RWPE2 (cell line): ENCODE results near the gene THBS4.

Experiments used
- ATAC-seq: fragments of 200-7000 bp; cut with Tn5 transposase; 3 replicates; pipeline ENCODE4 v1.9.1; 2021; ENCODE audit warnings: low read depth
- DNase-seq: peaks from one replicate; pipeline ENCODE4 v3.0.0-alpha.2; 2020; ENCODE audit warnings: low spot score
- H3K27ac ChIP-seq: fragments of 450-650 bp; 2 replicates; pipeline ENCODE4 v1.5.1; 2017; ENCODE audit warnings: mild to moderate bottlenecking; ENCODE audit not compliant: poor library complexity, severe bottlenecking
- H3K27me3 ChIP-seq: fragments of 250-450 bp; sonication (Bioruptor Pico); 2 replicates; pipeline ENCODE4 v1.5.1; 2021; ENCODE audit warnings: mild to moderate bottlenecking, moderate library complexity; ENCODE audit not compliant: insufficient read depth, poor library complexity, severe bottlenecking
- H3K36me3 ChIP-seq: fragments of 250-450 bp; sonication (Bioruptor Pico); 2 replicates; pipeline ENCODE4 v1.5.1; 2020; ENCODE audit warnings: low read depth, mild to moderate bottlenecking, moderate library complexity
- H3K4me1 ChIP-seq: fragments of 250-450 bp; sonication (Bioruptor Pico); 2 replicates; pipeline ENCODE4 v1.5.1; 2021; ENCODE audit warnings: mild to moderate bottlenecking, moderate library complexity; ENCODE audit not compliant: insufficient read depth, poor library complexity, severe bottlenecking
- H3K4me3 ChIP-seq: fragments of 250-450 bp; sonication (Bioruptor Pico); 2 replicates; pipeline ENCODE4 v1.5.1; 2021; ENCODE audit warnings: mild to moderate bottlenecking, moderate library complexity; ENCODE audit not compliant: severe bottlenecking
- H3K9me3 ChIP-seq: fragments of 250-450 bp; sonication (Bioruptor Pico); 2 replicates; pipeline ENCODE4 v1.5.1; 2021; ENCODE audit warnings: mild to moderate bottlenecking, moderate library complexity; ENCODE audit not compliant: severe bottlenecking
- CTCF ChIP-seq: fragments of 450-650 bp; IDR thresholded peaks from one replicate; pipeline ENCODE4 v1.5.1; 2017; ENCODE audit warnings: mild to moderate bottlenecking, moderate library complexity; ENCODE audit not compliant: poor library complexity, severe bottlenecking

THBS4 gene

GRCh38 chr5:79992891-79993657 lies 42.1 kb upstream of the THBS4 start:
- Histone ChIP-seq H3K27me3 (no peaks in the 10 kb centered on the region), H3K27ac (no peak overlapping the region), H3K4me1 (peaks cover 19% of the 10 kb centered on the region), H3K9me3 (no peaks in the 10 kb centered on the region), H3K4me3 (no peak overlapping the region), H3K36me3 (peaks cover 21% of the 10 kb centered on the region)
- DNase-seq (no peak), ATAC-seq (no peak)
- TF ChIP-seq CTCF, result no peak

- Histone ChIP-seq H3K36me3 (no peaks in the 10 kb centered on the region), H3K27ac (no peak overlapping the region), H3K4me3 (no peak overlapping the region), H3K4me1 (no peaks in the 10 kb centered on the region), H3K27me3 (no peaks in the 10 kb centered on the region), H3K9me3 (no peaks in the 10 kb centered on the region)
- DNase-seq (no peak), ATAC-seq (no peak)
- no peak for TF ChIP-seq CTCF
Measured at GRCh38 chr5:79999722-80000121, 35.4 kb upstream of the THBS4 start.

- DNase-seq, result no peak
- no peak for ATAC-seq
- Histone ChIP-seq H3K9me3 (no peaks in the 10 kb centered on the region), H3K27me3 (no peaks in the 10 kb centered on the region), H3K36me3 (no peaks in the 10 kb centered on the region), H3K4me1 (no peaks in the 10 kb centered on the region), H3K27ac (no peak overlapping the region), H3K4me3 (no peak overlapping the region)
- no peak for TF ChIP-seq CTCF
Measured at GRCh38 chr5:80002677-80003076, 32.5 kb upstream of the THBS4 start.

GRCh38 chr5:80008995-80009765 lies 26.0 kb upstream of the THBS4 start:
- no peaks in the 10 kb centered on the region for H3K4me1 ChIP-seq
- no peaks in the 10 kb centered on the region for H3K27me3 ChIP-seq
- no peaks in the 10 kb centered on the region for H3K9me3 ChIP-seq
- H3K27ac ChIP-seq, result no peak overlapping the region
- TF ChIP-seq CTCF, result no peak
- DNase-seq (no peak), ATAC-seq (no peak)
- H3K36me3 ChIP-seq, result no peaks in the 10 kb centered on the region
- no peak overlapping the region for H3K4me3 ChIP-seq
